HG02981 (cell line): ENCODE data around the gene PCSK2.

Source experiments
- ATAC-seq: cut with Tn5 transposase; IDR thresholded peaks from one replicate; pipeline ENCODE4 v1.9.1; 2021; ENCODE audit warnings: mild to moderate bottlenecking, moderate library complexity; ENCODE audit not compliant: unreplicated experiment

The PCSK2 gene

GRCh38 chr20:17439616-17440296, 212.9 kb downstream of the PCSK2 start:
- no peak for ATAC-seq

GRCh38 chr20:17441745-17442144, 214.9 kb downstream of the PCSK2 start:
- ATAC-seq, result no peak

GRCh38 chr20:17442588-17442987, 215.7 kb downstream of the PCSK2 start:
- no peak for ATAC-seq

- ATAC-seq, result no peak
These were observed 216.5 kb downstream of the PCSK2 start for GRCh38 chr20:17443131-17443858.

- no peak for ATAC-seq
These were observed 217.3 kb downstream of the PCSK2 start for GRCh38 chr20:17444091-17444490.

- ATAC-seq, result no peak
These were observed 218.7 kb downstream of the PCSK2 start for GRCh38 chr20:17445543-17445942.

- no peak for ATAC-seq
These were observed 219.3 kb downstream of the PCSK2 start for GRCh38 chr20:17446171-17446570.

- no peak for ATAC-seq
These were observed 221.2 kb downstream of the PCSK2 start for GRCh38 chr20:17448071-17448470.

- ATAC-seq, result no peak
These were observed 222.2 kb downstream of the PCSK2 start for GRCh38 chr20:17449031-17449430.

GRCh38 chr20:17452441-17452840, 225.6 kb downstream of the PCSK2 start:
- ATAC-seq, result no peak

- no peak for ATAC-seq
These were observed 226.8 kb downstream of the PCSK2 start for GRCh38 chr20:17453592-17453991.

- no peak for ATAC-seq
These were observed 229.4 kb downstream of the PCSK2 start for GRCh38 chr20:17456279-17456678.

- ATAC-seq, result no peak
These were observed 230.2 kb downstream of the PCSK2 start for GRCh38 chr20:17457079-17457478.

GRCh38 chr20:17457588-17458190, 230.8 kb downstream of the PCSK2 start:
- no peak for ATAC-seq

- no peak for ATAC-seq
These were observed 233.3 kb downstream of the PCSK2 start for GRCh38 chr20:17460119-17460518.

GRCh38 chr20:17461941-17462340, 235.1 kb downstream of the PCSK2 start:
- no peak for ATAC-seq

- ATAC-seq, result no peak
These were observed 236.9 kb downstream of the PCSK2 start for GRCh38 chr20:17463711-17464110.

GRCh38 chr20:17465236-17465635, 238.4 kb downstream of the PCSK2 start:
- ATAC-seq, result no peak

GRCh38 chr20:17466641-17467040, 239.8 kb downstream of the PCSK2 start:
- no peak for ATAC-seq

- no peak for ATAC-seq
These were observed 240.3 kb downstream of the PCSK2 start for GRCh38 chr20:17467120-17467655.

GRCh38 chr20:17468073-17468840, 241.4 kb downstream of the PCSK2 start:
- no peak for ATAC-seq
